HepG2 (cell line): ENCODE measurements around the gene ABCG1. TPM values are rescaled to one million over a fixed set of nuclear protein-coding genes. Genes with fewer than 3 reads are reported as not detected.

Experiments
- STAG1 ChIP-seq: sonication (generic); formaldehyde crosslinking; IDR thresholded peaks from 2 replicates; pipeline ENCODE4 v1.4.0; 2020; ENCODE audit warnings: missing genetic modification reagents
- polyA plus RNA-seq, 8 experiments: library from polyadenylated mRNA; depleted of rRNA in 3 of 8; stranded (reverse) in 7 of 8; unstranded in 1 of 8; fragments of >200 nt; fragmentation: Illumina TruSeq in 4 of 8; extraction: Trizol in 4 of 8; gene quantifications; 2 replicates each; pipeline versions ENCODE4 v1.2.1 to v1.2.3, GENCODE V29; 2011 to 2016; ENCODE audit warnings: low read depth in 4 of 8, missing spikeins in 1 of 8, mixed read lengths in 1 of 8; ENCODE audit not compliant: insufficient read depth in 1 of 8
- total RNA-seq, 5 experiments: library from RNA; depleted of rRNA; stranded (reverse); fragments of >200 nt; fragmentation: Illumina TruSeq; extraction: Trizol; gene quantifications; 2 replicates each; pipeline ENCODE4 v1.2.3, GENCODE V29; 2016; ENCODE audit warnings: low read depth in 1 of 5
- TF ChIP-seq, protein P1 (sequence below): sonication (generic); formaldehyde crosslinking; IDR thresholded peaks from 2 replicates; pipeline ENCODE4 v1.5.1; 2020; ENCODE audit warnings: mild to moderate bottlenecking, missing genetic modification reagents, borderline replicate concordance
- TF ChIP-seq, protein P2 (sequence below): conservative IDR thresholded peaks from 2 replicates; pipeline ENCODE4 v1.6.1; 2018; ENCODE audit warnings: missing genetic modification reagents
- TF ChIP-seq, protein P3 (sequence below): sonication (generic); formaldehyde crosslinking; IDR thresholded peaks from 2 replicates; pipeline ENCODE4 v1.8.0; 2022; ENCODE audit warnings: missing genetic modification reagents, mild to moderate bottlenecking, borderline replicate concordance

ABCG1 gene
- total and polyA plus RNA-seq, 2 of the 13 experiments (the other 11 are each of a cell fraction or from before 2014, with no cell fraction given): 0.04 TPM; not detected in 1

DNA sequence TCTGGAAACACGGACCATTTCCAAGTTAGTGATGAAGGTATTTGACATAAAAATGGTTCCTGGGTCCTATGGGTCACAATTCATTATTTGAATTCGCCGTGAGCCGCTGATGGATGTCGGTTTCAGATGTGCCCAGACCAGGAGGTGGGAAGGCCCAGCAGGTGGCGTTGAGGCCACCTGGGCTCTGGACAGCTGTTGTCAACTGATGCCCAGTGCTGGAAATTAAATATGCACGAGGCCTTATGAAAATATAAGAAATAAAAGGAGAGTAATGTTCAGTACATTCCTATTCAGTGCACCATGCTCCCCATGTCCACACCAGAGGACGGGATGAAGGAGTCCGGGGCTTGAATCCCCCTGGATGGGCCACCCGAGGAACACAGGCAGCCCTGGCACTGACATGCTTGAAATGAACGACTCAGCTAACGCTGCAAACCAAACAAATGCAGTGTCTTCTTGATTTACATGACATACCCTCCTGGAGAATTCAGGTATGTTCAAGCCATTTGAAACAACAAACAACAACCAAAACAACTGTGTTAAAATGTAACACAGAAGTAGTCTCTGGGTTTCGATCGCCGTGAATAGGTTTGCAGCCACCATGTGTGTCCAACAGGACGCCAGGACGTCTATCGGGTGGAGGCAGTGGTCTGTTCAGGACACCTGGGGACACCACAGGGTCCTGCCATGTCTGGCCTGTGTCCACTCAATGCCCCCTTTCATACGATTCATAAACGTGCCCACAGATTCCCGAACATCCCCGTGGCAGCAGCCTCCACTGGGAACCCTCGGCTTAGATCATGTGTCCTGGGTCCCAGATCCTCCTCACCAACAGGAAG, 90.2 kb downstream of the ABCG1 start (continued):
- TF ChIP-seq, protein P1, sequence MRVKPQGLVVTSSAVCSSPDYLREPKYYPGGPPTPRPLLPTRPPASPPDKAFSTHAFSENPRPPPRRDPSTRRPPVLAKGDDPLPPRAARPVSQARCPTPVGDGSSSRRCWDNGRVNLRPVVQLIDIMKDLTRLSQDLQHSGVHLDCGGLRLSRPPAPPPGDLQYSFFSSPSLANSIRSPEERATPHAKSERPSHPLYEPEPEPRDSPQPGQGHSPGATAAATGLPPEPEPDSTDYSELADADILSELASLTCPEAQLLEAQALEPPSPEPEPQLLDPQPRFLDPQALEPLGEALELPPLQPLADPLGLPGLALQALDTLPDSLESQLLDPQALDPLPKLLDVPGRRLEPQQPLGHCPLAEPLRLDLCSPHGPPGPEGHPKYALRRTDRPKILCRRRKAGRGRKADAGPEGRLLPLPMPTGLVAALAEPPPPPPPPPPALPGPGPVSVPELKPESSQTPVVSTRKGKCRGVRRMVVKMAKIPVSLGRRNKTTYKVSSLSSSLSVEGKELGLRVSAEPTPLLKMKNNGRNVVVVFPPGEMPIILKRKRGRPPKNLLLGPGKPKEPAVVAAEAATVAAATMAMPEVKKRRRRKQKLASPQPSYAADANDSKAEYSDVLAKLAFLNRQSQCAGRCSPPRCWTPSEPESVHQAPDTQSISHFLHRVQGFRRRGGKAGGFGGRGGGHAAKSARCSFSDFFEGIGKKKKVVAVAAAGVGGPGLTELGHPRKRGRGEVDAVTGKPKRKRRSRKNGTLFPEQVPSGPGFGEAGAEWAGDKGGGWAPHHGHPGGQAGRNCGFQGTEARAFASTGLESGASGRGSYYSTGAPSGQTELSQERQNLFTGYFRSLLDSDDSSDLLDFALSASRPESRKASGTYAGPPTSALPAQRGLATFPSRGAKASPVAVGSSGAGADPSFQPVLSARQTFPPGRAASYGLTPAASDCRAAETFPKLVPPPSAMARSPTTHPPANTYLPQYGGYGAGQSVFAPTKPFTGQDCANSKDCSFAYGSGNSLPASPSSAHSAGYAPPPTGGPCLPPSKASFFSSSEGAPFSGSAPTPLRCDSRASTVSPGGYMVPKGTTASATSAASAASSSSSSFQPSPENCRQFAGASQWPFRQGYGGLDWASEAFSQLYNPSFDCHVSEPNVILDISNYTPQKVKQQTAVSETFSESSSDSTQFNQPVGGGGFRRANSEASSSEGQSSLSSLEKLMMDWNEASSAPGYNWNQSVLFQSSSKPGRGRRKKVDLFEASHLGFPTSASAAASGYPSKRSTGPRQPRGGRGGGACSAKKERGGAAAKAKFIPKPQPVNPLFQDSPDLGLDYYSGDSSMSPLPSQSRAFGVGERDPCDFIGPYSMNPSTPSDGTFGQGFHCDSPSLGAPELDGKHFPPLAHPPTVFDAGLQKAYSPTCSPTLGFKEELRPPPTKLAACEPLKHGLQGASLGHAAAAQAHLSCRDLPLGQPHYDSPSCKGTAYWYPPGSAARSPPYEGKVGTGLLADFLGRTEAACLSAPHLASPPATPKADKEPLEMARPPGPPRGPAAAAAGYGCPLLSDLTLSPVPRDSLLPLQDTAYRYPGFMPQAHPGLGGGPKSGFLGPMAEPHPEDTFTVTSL (CRISPR knock-in tag): no peak
- TF ChIP-seq, protein P2, sequence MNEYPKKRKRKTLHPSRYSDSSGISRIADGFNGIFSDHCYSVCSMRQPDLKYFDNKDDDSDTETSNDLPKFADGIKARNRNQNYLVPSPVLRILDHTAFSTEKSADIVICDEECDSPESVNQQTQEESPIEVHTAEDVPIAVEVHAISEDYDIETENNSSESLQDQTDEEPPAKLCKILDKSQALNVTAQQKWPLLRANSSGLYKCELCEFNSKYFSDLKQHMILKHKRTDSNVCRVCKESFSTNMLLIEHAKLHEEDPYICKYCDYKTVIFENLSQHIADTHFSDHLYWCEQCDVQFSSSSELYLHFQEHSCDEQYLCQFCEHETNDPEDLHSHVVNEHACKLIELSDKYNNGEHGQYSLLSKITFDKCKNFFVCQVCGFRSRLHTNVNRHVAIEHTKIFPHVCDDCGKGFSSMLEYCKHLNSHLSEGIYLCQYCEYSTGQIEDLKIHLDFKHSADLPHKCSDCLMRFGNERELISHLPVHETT (CRISPR knock-in tag): no peak
- TF ChIP-seq, protein P3, sequence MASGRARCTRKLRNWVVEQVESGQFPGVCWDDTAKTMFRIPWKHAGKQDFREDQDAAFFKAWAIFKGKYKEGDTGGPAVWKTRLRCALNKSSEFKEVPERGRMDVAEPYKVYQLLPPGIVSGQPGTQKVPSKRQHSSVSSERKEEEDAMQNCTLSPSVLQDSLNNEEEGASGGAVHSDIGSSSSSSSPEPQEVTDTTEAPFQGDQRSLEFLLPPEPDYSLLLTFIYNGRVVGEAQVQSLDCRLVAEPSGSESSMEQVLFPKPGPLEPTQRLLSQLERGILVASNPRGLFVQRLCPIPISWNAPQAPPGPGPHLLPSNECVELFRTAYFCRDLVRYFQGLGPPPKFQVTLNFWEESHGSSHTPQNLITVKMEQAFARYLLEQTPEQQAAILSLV: no peak
- 0 out of 2 replicates have a peak, but pooled peaks have one; percentile 22 for TF ChIP-seq STAG1 (CRISPR knock-in tag)
